Activated naive CD8-positive, alpha-beta T cell (primary cell): ENCODE data around the gene PRR18.
A peak's percentile ranks its signal among the peaks of the same experiment; 100 is the strongest.
"Not testable (repeated sequence)": the region's sequence is repeated elsewhere in the genome, so short reads cannot be mapped to it uniquely, and the experiment has no call there.

ENCODE experiments used
- H3K27ac Mint-ChIP-seq: one replicate; pipeline ENCODE4 v1.8.0; 2021; ENCODE audit warnings: mixed read lengths
- H3K27me3 Mint-ChIP-seq: one replicate; pipeline ENCODE4 v1.8.0; 2021; ENCODE audit warnings: mixed read lengths
- H3K36me3 Mint-ChIP-seq: one replicate; pipeline ENCODE4 v1.8.0; 2021; ENCODE audit warnings: mixed read lengths
- H3K4me1 Mint-ChIP-seq: one replicate; pipeline ENCODE4 v1.8.0; 2021; ENCODE audit warnings: low read depth, mixed read lengths
- H3K4me3 Mint-ChIP-seq: one replicate; pipeline ENCODE4 v1.8.0; 2021; ENCODE audit warnings: mild to moderate bottlenecking, mixed read lengths
- H3K9me3 Mint-ChIP-seq: one replicate; pipeline ENCODE4 v1.8.0; 2021; ENCODE audit warnings: low read depth, mixed read lengths

PRR18 gene, protein sequence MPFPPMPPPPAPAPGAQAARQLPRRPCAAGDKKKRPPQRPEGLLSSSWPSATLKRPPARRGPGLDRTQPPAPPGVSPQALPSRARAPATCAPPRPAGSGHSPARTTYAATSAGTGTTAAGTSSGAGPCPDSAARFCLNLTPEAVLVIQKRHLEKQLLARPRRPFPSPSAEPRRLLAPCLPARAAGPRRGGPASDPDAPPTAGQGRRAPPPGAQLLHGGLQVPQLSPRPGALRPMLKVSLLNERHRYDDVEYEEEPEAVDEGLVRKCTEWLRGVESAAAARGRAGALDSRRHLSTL

DNA sequence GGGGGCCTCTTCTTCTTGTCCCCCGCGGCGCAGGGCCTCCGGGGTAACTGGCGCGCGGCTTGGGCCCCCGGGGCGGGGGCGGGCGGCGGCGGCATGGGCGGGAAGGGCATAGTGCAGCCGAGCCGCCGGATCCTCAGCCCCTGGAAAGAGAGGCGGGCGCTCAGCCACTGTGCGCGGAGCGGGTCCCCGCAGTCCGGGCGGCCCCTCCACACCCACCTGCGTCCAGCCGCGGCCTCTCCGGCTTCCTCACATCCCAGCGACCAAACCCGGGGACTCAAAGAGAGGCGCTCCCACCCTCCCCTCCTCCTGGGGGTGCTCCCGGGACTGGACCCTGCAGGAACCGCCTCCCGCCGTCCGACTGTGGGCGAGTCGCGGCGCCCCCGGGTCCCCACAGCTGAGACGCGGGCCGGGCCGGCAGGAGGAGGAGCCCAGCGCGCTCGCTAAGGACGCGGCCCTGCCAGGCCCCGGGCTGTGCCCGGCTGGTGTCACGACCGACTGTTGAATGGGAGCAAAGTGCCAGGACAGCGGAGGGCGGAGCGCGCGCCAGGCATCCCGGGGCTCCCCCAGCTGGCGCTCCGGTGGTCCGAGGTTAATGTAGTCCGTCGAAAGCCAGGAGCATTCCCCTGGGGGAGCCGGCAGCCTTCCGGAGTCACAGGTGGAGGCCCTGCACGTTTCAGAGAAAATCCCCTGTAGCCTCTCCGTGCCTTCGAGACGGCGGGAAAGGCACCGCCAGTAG, at the start of gene PRR18:
Gene PRR18 (minus strand): TSS at position 360 of the 736 bp plus-strand sequence. CDS start 250 bp downstream, at position 110.
- H3K9me3 Mint-ChIP-seq = no peaks in the 10 kb centered on the region
- H3K27ac Mint-ChIP-seq = no peak within 1 kb of the TSS
- peaks cover 23% of the 10 kb centered on the region for H3K27me3 Mint-ChIP-seq
- peak within 1 kb of the TSS; percentile 51 for H3K4me3 Mint-ChIP-seq
- peaks cover 5% of the 10 kb centered on the region for H3K4me1 Mint-ChIP-seq
- no peaks in the 10 kb centered on the region for H3K36me3 Mint-ChIP-seq

DNA sequence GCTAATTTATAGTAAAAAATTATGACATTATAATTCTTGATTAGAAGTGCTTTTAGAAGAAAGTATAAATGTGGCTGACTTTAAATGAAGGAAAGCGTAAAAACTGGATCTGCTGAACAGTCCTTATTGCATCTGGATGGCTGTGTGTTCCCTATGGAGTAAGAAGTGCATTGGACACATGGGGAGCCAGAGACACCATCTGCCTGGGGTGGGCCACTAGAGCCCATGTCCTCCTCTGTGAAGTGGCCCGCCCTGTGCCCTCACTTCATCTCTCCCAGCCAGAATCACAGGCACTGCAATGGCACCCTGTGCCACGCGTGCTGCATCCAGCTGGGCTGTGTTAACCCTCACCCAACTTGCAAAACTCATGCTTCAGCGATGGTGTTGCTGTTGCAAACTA, 47.4 kb upstream of the PRR18 start:
- Mint-ChIP-seq H3K36me3 (peaks cover 8% of the 10 kb centered on the region), H3K27me3 (no peaks in the 10 kb centered on the region), H3K9me3 (peaks cover 12% of the 10 kb centered on the region), H3K4me1 (no peaks in the 10 kb centered on the region), H3K4me3 (no peak overlapping the region), H3K27ac (no peak overlapping the region)

DNA sequence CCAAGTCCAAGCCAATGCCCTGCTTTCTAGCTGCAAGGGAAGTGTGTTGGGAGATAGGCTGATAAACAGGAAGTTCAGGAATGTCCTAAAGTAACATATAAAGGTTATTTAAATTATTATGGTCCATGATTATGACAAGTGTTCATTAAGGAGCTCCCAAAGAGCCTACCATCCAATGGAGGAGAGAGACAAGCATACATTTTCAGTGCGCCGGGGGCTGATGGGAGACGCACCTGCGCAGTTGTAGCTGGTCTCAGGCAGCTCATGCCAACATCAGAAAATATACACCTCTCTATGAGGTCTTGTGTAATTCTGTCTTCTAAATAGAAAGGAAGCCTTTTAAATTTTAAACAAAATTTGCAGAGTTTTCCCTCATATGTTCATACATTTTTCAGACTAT, 46.8 kb upstream of the PRR18 start:
- Mint-ChIP-seq H3K4me3 (no peak overlapping the region), H3K36me3 (peaks cover 8% of the 10 kb centered on the region), H3K27ac (no peak overlapping the region), H3K9me3 (peaks cover 17% of the 10 kb centered on the region), H3K4me1 (no peaks in the 10 kb centered on the region), H3K27me3 (no peaks in the 10 kb centered on the region)

DNA sequence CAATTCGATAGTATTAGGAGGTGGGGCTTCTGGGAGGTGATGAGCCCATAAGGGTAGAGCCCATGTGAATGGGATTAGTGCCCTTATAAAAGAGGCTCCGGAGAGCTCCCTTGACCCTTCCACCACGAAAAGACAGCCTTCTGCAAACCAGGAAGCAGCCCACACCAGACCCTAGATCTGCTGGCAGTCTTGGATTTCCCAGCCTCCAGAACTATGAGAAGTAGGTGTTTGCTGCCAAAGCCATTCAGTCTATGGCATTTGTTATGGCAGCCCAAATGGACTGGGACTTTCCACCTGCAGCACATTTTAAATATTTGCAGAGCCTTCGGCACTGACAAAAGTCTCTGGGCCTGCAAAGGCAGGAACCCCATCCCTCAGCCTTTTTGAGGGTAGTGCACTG, 46.0 kb upstream of the PRR18 start:
- H3K36me3 Mint-ChIP-seq = peaks cover 8% of the 10 kb centered on the region
- no peaks in the 10 kb centered on the region for H3K4me1 Mint-ChIP-seq
- no peaks in the 10 kb centered on the region for H3K27me3 Mint-ChIP-seq
- H3K9me3 Mint-ChIP-seq = peaks cover 23% of the 10 kb centered on the region
- H3K4me3 Mint-ChIP-seq = no peak overlapping the region
- H3K27ac Mint-ChIP-seq = no peak overlapping the region

DNA sequence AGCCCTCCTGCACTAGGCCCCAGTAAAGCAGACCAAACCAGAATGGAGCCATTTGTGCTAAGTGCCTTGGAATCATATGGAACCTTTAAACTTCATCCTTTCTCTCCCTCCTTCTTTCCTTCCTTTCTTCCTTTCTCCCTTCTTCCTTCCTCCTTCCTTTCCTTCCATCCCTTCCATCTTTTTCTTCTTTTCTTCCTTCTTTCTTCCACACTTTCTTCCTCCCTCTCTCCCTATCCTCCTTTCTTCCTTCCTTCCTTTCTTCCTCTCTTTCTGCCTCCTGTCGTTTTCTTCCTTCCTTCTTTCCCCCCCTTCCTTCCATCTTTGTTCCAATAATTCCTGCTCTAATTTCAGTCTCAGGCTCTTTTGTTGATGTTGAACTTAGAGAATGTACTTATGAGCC, 45.3 kb upstream of the PRR18 start:
- Mint-ChIP-seq H3K36me3 (peaks cover 8% of the 10 kb centered on the region), H3K27me3 (no peaks in the 10 kb centered on the region), H3K4me1 (no peaks in the 10 kb centered on the region), H3K9me3 (peaks cover 23% of the 10 kb centered on the region), H3K4me3 (no peak overlapping the region), H3K27ac (no peak overlapping the region)

DNA sequence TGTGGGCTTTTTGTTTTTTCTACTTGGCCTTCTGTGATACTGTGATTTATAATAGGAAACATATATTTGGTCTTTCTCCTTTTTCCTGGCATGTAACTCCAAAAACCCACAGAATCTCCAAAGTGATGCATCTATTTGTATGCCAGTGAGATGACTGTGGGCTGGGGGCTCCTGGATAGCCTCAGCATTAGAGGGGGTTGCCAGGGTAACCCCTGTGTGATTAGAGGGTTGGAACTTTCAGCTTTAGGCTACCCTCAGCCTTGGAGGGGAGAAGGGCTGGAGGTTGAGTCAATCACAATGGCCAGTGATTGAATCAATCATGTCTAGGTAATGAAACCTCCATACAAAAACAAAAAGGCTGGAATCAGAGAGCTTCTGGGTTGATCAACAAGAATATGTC, 44.7 kb upstream of the PRR18 start:
- Mint-ChIP-seq H3K27ac (no peak overlapping the region), H3K4me1 (no peaks in the 10 kb centered on the region), H3K9me3 (peaks cover 23% of the 10 kb centered on the region), H3K27me3 (no peaks in the 10 kb centered on the region), H3K36me3 (peaks cover 8% of the 10 kb centered on the region), H3K4me3 (no peak overlapping the region)

DNA sequence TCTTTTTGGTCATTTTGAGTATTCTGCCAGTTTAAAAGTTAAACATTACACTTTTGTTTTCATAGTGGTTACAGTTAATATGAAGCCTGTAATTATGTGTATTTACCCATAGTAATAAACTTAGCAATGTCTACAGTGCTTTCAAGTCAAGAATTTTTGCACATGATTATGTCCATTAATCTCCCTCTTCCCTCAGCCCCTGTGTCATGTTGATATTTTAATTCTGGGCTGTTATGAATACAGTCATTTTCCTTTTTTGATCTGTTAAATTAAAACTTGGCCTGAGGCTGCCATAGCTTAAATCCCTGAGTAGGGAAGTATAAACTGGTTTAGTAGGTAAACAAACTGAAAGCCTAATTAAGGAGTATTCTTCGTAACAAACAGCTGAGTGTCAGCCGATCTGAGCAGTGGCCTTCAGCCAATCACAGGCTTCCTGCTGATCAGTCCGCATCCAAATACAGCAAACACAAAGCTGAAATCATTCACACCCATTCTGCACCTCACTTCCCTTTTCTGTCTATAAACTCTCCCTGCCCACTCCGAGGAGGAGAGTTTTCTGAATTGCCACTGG, 43.6 kb upstream of the PRR18 start:
- peaks cover 2% of the 10 kb centered on the region for H3K4me1 Mint-ChIP-seq
- H3K36me3 Mint-ChIP-seq = peaks cover 8% of the 10 kb centered on the region
- H3K27ac Mint-ChIP-seq = no peak overlapping the region
- H3K9me3 Mint-ChIP-seq = peaks cover 23% of the 10 kb centered on the region
- no peak overlapping the region for H3K4me3 Mint-ChIP-seq
- no peaks in the 10 kb centered on the region for H3K27me3 Mint-ChIP-seq

DNA sequence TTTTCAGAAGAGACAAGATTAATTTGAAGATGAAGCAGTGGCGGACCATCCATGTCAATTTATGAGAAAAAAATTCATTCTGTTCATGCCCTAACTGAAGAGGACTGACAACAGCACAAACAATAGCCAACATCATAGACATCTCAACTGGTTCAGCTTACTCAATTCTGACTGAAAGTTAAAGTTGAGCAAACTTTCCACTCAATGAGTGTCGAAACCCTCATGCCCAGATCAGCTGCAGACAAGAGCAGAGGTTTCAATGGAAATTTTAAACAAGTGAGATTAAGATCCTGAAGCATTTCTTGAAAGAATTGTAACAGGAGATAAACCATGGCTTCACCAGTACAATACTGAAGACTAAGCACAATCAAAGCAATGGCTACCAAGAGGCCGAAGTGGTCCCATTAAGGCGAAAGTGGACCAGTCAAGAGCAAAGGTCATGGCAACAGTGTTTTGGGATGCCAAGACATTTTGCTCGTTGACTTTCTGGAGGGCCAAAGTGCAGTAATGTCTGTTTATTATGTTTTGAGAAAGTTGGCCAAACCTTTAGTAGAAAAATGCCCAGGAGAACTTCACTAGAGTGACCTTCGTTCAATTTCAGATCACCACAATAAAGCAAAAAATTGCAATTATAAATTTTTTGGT, 40.2 kb upstream of the PRR18 start:
- Mint-ChIP-seq H3K9me3 (peaks cover 23% of the 10 kb centered on the region), H3K4me3 (no peak overlapping the region), H3K27me3 (no peaks in the 10 kb centered on the region), H3K4me1 (peaks cover 4% of the 10 kb centered on the region), H3K27ac (no peak overlapping the region), H3K36me3 (peaks cover 8% of the 10 kb centered on the region)

DNA sequence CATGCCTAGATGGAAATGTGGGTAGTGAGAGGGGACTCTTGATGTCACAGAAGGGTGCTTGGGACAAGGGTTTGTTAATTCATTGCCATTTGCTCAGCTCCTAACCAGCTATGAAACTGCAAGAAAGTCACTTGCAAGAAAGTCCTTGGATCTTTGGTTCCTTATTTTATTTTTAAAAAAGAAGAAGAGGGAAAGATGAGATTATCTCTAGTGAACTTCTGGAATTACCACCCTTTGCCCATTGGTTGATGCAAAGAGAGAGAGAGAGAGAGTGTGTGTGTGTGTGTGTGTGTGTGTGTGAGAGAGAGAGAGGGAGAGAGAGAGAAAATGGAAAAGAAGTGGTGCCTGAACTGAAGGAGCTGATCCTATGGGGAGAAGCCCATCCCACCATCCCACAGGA, 38.8 kb upstream of the PRR18 start:
- H3K4me3 Mint-ChIP-seq = no peak overlapping the region
- H3K27me3 Mint-ChIP-seq = no peaks in the 10 kb centered on the region
- H3K36me3 Mint-ChIP-seq = peaks cover 8% of the 10 kb centered on the region
- H3K27ac Mint-ChIP-seq = no peak overlapping the region
- H3K4me1 Mint-ChIP-seq = peaks cover 8% of the 10 kb centered on the region
- peaks cover 23% of the 10 kb centered on the region for H3K9me3 Mint-ChIP-seq

DNA sequence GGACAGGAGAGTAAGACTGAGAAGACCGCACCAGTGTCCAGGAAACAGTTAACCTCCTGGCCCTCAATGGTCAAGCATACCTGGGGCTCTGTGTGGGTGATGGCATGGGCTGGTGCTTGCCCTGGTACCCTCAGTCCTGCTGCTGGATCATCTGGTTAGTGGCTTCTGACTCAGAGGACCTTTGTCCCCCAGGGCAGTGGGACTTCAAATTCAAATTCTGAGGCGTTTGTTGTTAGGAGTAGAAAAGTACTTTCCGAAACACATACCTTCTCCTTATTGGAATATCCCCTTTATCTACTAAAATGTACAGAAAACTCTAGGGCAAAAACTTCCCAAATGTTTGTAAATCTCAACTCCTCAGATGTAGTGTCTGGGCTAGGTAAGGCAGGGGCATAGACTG, 38.3 kb upstream of the PRR18 start:
- Mint-ChIP-seq H3K9me3 (peaks cover 18% of the 10 kb centered on the region), H3K27ac (no peak overlapping the region), H3K36me3 (peaks cover 6% of the 10 kb centered on the region), H3K27me3 (no peaks in the 10 kb centered on the region), H3K4me1 (peaks cover 11% of the 10 kb centered on the region), H3K4me3 (no peak overlapping the region)

DNA sequence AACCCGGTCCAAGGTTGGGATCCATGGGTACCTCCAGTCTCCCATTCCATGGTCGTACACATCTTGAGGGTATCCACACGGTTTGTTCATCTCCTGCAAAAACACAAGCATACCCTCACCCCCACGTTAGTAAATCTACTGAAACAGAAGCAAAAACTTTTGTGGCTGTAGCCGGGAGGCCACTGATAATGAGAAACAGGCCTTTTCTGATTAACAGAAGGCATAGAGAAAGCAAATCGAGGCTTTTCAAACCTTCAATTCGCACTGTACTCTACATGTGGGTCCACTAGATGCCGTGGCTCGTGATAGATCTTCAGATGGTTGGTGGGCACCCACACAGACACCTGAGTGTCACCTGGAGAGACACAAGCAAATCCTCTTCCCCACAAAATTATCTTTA, 37.5 kb upstream of the PRR18 start:
- H3K36me3 Mint-ChIP-seq, H3K27ac Mint-ChIP-seq, H3K27me3 Mint-ChIP-seq, H3K4me3 Mint-ChIP-seq: not testable (repeated sequence)
- H3K4me1 Mint-ChIP-seq = peaks cover 13% of the 10 kb centered on the region
- H3K9me3 Mint-ChIP-seq = peaks cover 13% of the 10 kb centered on the region

DNA sequence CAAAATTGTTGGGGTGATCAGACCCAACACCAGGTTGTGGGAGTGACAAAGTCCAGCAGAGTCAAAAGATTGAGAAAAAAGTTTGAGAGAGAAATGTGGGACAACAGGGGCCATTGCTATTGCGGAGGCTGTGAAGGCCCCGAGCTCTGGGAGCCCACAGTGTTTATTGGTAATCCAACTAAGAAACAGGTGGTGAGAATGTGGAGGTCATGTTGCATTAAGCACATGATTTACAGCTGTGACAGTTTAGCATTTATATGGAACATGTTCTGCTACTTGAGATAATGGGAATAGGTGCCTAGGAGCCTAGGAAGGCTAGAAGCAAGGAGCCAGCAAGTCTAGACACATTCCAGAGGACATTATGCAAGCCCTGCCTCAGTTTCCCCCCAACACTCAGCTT, 36.7 kb upstream of the PRR18 start:
- H3K4me1 Mint-ChIP-seq = peaks cover 13% of the 10 kb centered on the region
- H3K36me3 Mint-ChIP-seq, H3K9me3 Mint-ChIP-seq, H3K4me3 Mint-ChIP-seq, H3K27ac Mint-ChIP-seq, H3K27me3 Mint-ChIP-seq: not testable (repeated sequence)

DNA sequence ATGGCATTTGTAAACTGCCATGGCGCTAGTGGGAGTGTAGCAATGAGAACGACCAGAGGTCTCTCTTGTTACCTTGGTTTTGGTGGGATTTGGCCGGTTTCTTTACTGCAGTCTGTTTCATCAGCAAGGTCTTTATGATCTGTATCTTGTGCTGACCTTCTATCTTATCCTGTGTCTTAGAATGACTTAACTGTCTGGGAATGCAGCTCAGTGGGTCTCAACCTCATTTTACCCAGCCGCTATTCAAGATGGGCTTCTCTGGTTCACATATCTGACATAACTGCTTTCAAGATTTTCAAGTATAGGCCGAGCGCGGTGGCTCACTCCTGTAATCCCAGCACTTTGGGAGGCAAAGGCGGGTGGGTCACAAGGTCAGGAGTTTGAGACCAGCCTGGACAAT, 36.0 kb upstream of the PRR18 start:
- Mint-ChIP-seq H3K9me3 (no peaks in the 10 kb centered on the region), H3K36me3 (no peaks in the 10 kb centered on the region), H3K4me3 (no peak overlapping the region), H3K4me1 (peaks cover 13% of the 10 kb centered on the region), H3K27me3 (no peaks in the 10 kb centered on the region), H3K27ac (no peak overlapping the region)

DNA sequence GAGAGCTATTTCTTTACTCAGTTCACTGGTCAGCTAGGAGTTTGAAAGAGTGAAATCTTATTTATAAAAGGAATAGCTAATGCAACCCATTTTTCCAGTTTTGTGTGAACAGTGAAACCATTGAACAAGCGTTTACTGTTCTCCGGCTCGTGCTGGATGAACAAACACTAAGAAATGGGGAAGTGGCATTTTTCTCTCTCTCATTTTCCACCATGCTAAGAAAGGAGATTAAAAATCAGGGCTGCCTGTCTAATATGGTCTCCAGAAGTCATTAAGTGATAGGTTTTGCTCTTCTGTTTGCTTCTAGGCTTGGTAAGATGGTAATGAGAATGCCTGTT, 34.9 kb upstream of the PRR18 start:
- peak overlapping the region; percentile 94 for H3K4me3 Mint-ChIP-seq
- H3K36me3 Mint-ChIP-seq = no peaks in the 10 kb centered on the region
- H3K9me3 Mint-ChIP-seq = no peaks in the 10 kb centered on the region
- H3K27me3 Mint-ChIP-seq = no peaks in the 10 kb centered on the region
- peak overlapping the region; percentile 62 for H3K27ac Mint-ChIP-seq
- H3K4me1 Mint-ChIP-seq = peaks cover 13% of the 10 kb centered on the region
